Hematopoietic multipotent progenitor cell treated with erythropoietin and hydrocortisone succinate and interleukin-3 and kit ligand, for 4 days (in vitro differentiated cells): Measurements from ENCODE around the gene PRPF38B.

Source experiments
- DNase-seq: peaks from one replicate; pipeline ENCODE4 v3.0.0-alpha.2; 2015

The PRPF38B gene

GRCh38 chr1:108718927-108719655 lies 27.0 kb downstream of the PRPF38B start:
- no peak for DNase-seq

- DNase-seq = no peak
These were observed 27.7 kb downstream of the PRPF38B start for GRCh38 chr1:108719656-108720435.

DNA sequence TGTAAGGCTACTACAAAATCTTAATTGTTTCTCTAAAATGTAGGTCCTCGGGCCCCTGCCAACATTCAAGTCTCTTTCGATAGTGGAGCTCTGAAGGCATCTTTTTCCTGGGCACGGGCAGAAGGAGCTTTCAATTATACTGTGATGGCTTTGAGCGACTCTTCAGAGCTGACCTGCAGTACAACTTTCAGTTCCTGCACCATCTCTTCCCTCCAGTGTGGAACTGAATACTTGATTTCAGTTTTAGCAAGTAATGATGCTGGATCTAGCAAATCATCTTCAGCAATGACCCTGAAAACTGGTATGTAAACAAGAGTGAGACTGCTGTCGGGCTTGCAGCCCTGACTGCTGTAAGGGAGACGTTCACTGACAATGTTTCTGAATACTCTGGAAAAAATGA lies 30.2 kb downstream of the PRPF38B start:
- DNase-seq = no peak

DNA sequence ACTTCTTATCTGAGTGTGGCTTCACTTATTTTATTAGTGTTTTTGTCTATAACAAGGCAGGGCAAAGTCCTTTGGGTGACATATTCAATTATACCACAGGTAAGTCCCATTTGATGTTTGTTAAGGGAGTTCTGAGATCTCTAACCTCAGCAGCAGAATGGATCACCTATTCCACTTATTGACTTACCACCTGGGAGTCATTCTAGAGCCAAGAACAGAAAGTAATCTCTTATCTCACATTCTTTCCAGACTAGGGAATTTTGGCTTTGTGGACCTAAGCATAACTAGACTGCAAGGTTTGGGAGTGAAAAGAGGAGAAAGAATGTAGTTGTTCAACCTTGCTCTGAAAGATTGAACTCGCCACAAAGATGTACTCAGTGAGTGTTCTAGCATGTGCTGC lies 33.8 kb downstream of the PRPF38B start:
- no peak for DNase-seq

DNA sequence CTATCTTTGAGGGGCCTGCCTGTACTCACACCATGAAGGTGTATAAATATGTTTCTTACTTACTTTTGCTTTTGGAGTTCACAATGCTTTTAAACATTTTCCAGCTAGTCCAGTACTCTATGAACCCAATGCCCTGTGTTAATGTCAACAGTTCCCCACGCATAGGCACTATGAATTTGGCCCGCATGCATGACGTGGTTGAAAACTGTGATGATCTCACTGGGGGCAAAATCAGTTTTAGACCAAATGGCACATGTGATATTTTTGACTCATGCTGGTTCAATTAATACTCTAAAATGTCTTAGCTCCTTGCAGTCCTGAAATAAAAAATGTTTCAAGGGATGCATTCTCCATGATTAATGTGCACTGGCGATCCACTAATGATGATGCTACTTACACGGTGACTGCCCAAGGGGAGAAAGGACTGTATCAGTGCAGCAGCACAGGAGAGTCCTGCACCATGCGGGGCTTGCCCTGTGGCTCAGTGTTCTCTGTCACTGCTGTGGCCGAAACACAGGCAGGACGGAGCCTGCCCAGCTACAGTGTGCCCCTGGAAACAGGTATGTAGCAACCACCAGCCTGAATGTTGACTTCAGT lies 36.3 kb downstream of the PRPF38B start:
- no peak for DNase-seq

DNA sequence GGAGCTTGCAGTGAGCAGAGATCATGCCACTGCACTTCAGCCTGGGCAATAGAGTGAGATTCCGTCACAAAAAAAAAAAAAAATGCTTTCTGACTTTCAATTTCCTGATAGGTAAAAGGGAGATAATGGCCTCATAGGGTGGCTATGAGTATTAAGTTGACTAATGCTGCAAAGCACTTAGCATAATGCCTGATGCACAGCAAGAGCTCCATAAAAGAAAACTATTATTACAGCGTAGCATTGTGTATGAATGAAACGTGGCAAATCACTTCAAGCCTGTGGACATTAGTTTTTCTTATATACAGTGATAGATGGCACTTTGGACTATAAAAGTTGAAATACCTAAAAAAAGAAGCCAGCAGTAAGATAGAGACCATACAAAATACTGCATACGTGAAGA lies 37.4 kb downstream of the PRPF38B start:
- DNase-seq = no peak

DNA sequence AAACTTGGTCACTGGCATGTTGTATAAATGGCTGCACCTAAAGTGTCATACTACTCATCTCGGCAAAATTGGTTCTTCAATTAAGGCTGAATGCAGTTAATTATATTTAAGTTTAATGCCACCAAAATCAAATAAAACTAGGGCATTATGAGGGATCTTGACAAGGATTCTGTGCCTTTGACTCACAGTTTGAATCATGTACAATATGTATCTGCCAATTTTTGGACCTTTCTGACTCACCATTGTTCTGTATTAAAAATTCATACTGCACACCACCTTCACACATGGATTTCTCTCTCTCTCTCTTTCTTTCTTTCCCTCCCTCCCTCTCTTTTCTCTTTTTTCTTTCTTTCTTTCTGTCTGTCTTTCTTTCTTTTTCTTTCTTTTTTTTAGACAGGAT lies 40.3 kb downstream of the PRPF38B start:
- no peak for DNase-seq

DNA sequence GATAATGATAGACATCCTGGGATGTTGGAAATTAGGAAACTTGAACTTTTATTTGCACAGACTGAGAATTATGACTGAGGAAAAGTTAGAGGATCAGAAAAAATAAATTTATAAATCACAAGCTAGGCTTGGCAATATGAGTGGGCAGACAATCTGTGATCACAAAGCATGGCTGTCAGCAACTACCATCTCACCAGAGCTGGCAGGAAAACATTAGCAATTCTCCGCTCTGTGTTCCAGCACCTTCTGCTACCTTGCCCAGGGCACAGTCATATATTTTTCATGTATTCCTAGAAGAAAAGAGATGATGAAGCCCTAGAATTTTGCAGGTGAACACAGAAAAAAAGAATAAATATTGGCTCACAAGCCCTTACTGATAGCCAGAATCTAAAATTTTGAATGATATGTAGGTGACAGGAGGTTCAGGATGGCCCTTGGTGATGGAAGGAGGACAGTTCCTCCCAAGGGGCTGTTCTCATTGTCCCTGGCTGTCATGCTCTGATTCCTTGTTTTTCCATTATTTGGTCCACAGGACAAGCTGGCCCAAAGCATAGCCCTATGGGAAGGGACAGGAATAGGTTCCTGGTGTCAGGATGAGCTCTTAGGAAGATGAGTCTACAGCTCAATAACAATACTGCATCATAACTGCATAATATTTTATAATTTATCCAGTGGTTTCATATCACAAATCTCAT lies 42.2 kb downstream of the PRPF38B start:
- no peak for DNase-seq

- no peak for DNase-seq
These were observed 50.1 kb downstream of the PRPF38B start for GRCh38 chr1:108742253-108742652.

GRCh38 chr1:108745980-108746381 lies 53.9 kb downstream of the PRPF38B start:
- no peak for DNase-seq

- DNase-seq = peak; percentile 99
These were observed 54.5 kb downstream of the PRPF38B start, which contains the start of gene STXBP3 for GRCh38 chr1:108746382-108747170. STXBP3 (plus strand) TSS chr1:108746674; CDS start chr1:108746738, 64 bp downstream.

DNA sequence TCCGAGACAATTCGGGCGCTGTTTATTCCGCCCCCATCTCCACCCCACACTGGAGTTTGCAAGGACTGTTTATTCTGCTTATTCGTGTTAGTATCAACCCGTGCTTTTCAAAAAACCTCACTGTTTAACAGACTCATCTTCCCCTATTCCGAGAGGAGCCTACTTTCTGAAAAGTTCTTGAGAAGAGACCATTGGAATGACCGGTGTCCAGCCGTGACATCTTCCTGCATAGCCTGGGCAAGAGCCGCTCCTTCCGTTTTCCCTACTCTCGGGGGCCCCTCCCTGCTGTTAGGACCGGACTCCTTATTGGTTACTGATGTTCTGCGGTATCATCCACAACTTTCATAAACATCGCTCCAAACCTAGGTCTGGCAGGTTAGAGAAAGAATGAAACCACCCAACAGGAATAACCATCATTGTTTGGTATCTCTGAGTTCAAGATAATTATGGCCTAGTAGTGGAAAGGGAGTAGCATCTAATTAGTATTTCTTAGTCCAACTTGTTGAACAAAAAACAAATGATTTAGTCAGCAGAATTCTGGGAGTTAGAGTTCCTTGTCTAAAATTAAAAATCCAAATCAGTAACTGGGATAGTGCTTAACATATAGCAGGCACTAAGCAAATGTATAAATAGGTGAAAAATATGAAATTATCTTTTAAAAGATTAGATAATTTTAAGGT lies 55.2 kb downstream of the PRPF38B start:
- peak; percentile 93 for DNase-seq

DNA sequence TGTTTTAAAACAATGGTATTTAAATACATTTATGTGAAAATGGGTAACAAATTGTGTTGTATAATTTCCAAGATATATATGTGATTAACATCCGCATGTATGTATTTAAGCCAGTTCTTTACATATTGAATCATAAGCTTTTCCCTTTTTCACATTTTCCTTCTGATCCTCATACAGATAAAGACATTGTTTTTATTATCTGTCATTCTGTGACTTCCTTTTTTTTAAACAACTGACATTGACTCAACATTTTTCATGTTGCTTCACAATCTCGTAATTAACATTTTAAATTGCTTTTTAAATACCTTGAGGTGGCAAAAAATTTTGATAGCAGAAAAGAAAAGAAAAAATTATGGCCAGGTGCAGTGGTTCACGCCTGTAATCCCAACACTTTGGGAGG lies 55.8 kb downstream of the PRPF38B start:
- DNase-seq = peak; percentile 64

- DNase-seq = no peak
These were observed 57.0 kb downstream of the PRPF38B start for GRCh38 chr1:108749081-108749480.

DNA sequence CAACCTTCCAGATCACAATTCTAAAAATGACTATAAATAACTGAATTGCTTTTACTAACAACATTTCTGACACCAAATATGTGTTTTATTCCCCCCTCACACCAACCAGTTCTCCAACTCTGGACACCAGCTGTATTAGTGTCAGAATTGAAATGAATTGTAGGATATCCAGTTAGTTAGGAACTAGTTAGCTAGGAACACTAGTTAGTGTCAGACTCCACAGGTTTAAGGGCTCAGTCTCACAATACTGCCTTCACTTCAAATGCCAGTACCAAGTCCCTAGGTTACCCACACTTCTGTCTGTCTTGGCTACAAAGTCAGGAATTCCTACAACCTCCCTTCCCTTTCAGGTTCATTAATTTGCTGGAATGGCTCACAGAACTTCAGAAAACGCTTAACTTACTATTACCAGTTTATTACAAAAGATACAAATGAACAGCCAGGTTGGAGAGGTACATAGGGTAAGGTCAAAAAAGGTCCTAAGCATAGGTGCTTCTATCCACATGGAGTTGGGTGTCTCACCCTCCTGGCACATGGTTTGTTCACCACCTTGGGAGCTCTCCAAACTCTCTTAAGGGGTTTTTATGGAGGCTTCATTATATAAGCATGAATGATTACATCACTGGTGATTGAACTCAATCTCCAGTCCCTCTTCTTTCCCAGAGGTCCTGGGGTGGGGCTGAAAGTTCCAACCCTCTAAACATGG lies 58.5 kb downstream of the PRPF38B start:
- no peak for DNase-seq
